ENCODE results near the gene ZNF283. TPM values are rescaled to one million over a fixed set of nuclear protein-coding genes. Genes with fewer than 3 reads are reported as not detected.

The ZNF283 gene
- total and polyA plus RNA-seq, 2 of the 13 experiments (the other 11 are each of a cell fraction or from before 2014, with no cell fraction given) = 2.0 to 11.1 TPM

- ChIA-PET POLR2A (no interaction called here), CTCF (ENCODE audit: low intra/inter-chr PET ratio, low total read pairs) (no interaction called here)
- Histone ChIP-seq H2AFZ (ENCODE audit: low read length) (no peak overlapping the region), H3K4me1 (ENCODE audit: insufficient read depth, low read length) (peaks cover 27% of the 10 kb centered on the region), H3K4me2 (ENCODE audit: low read depth, low read length) (no peak overlapping the region), H3K27me3 (ENCODE audit: control insufficient read depth in 1 of 2, insufficient read depth in 2 of 2, low read length in 2 of 2) (no peaks in the 10 kb centered on the region), H3K79me2 (ENCODE audit: insufficient read depth, low read length) (no peaks in the 10 kb centered on the region), H3K9ac (ENCODE audit: insufficient read depth, low read depth, low read length) (no peak overlapping the region), H4K20me1 (ENCODE audit: insufficient read depth, low read length) (no peaks in the 10 kb centered on the region), H3K36me3 (replicated peaks in 1 of 2; ENCODE audit: control insufficient read depth in 1 of 2, insufficient read depth in 2 of 2, low read length in 2 of 2) (no peaks in the 10 kb centered on the region), H3K27ac (ENCODE audit: extremely low read length, insufficient read depth, low read length) (no peak overlapping the region), H3K4me3 (replicated peaks in 1 of 3; ENCODE audit: insufficient read depth in 1 of 3, low read depth in 2 of 3, low read length in 3 of 3) (no peak overlapping the region), H3K9me3 (ENCODE audit: low read length) (no peaks in the 10 kb centered on the region)
- DNase-seq (ENCODE audit: low spot score) (no peak), FAIRE-seq (no peak), ATAC-seq (no peak)
- intact Hi-C loops (cut with micrococcal nuclease; ENCODE audit: unreplicated experiment) (no loop called here), in situ Hi-C loops (cut with HindIII; ENCODE audit: extremely low pct_ligation_motif_present, low pct_unique_long_range_greater_than_20kb) (loop anchor here (5.0 kb wide), 1 partner anchor 36 kb away; no protein-coding TSS in a partner anchor)
- TF ChIP-seq NR3C1 (CRISPR knock-in tag; IDR thresholded peaks at IDR 0.05) (no peak), ZNF782 (CRISPR knock-in tag; IDR thresholded peaks at IDR 0.05; ENCODE audit: borderline replicate concordance) (no peak), ZFP41 (CRISPR knock-in tag; IDR thresholded peaks at IDR 0.05; ENCODE audit: borderline replicate concordance) (no peak), NCOA5 (CRISPR knock-in tag; IDR thresholded peaks at IDR 0.05) (no peak), ZSCAN12 (CRISPR knock-in tag; IDR thresholded peaks at IDR 0.05) (no peak), ZNF777 (CRISPR knock-in tag; IDR thresholded peaks at IDR 0.05) (no peak), ZNF430 (CRISPR knock-in tag; IDR thresholded peaks at IDR 0.05) (no peak), ZFP37 (CRISPR knock-in tag; IDR thresholded peaks at IDR 0.05; ENCODE audit: borderline replicate concordance) (no peak), EED (CRISPR knock-in tag; IDR thresholded peaks at IDR 0.05) (no peak), E2F5 (CRISPR knock-in tag; conservative IDR thresholded peaks at IDR 0.05) (no peak), KDM1A (CRISPR knock-in tag; IDR thresholded peaks at IDR 0.05) (no peak), ZBTB39 (CRISPR knock-in tag; IDR thresholded peaks at IDR 0.05) (no peak), MED8 (CRISPR knock-in tag; IDR thresholded peaks at IDR 0.05; ENCODE audit: insufficient replicate concordance) (no peak), TBL1XR1 (IDR thresholded peaks at IDR 0.05; ENCODE audit: borderline replicate concordance, low read length, partially characterized antibody) (no peak), ZNF570 (CRISPR knock-in tag; IDR thresholded peaks at IDR 0.05; ENCODE audit: borderline replicate concordance) (no peak), RFX5 (IDR thresholded peaks at IDR 0.05; ENCODE audit: low read depth, low read length) (no peak)
- WGBS (ENCODE audit: low lambda C conversion rate) = 72% methylated on average over 8 of the region's 8 CpGs
- no TSS peak for BruUV-seq (replicated peaks)
Observed at GRCh38 chr19:43783636-43784035, 43.5 kb upstream of the ZNF283 start.

Data from HepG2 (cell line).